RPMI8226 (cell line): ENCODE measurements around the gene POU6F2.

Source experiments
- DNase-seq: peaks from one replicate; pipeline ENCODE4 v3.0.0-alpha.2; 2015

The POU6F2 gene

GRCh38 chr7:39408906-39409305 lies 431.2 kb downstream of the POU6F2 start:
- DNase-seq: no peak

- DNase-seq: no peak
Observed at GRCh38 chr7:39410582-39410981, 432.9 kb downstream of the POU6F2 start.

- no peak for DNase-seq
Observed at GRCh38 chr7:39413636-39414223, 436.0 kb downstream of the POU6F2 start.

GRCh38 chr7:39414224-39415035 lies 436.7 kb downstream of the POU6F2 start:
- DNase-seq: peak; percentile 67

GRCh38 chr7:39415091-39415787 lies 437.5 kb downstream of the POU6F2 start:
- no peak for DNase-seq

- no peak for DNase-seq
Observed at GRCh38 chr7:39416866-39417265, 439.2 kb downstream of the POU6F2 start.

GRCh38 chr7:39417642-39418041 lies 439.9 kb downstream of the POU6F2 start:
- no peak for DNase-seq

GRCh38 chr7:39421251-39421650 lies 443.5 kb downstream of the POU6F2 start:
- DNase-seq: no peak

- DNase-seq: no peak
Observed at GRCh38 chr7:39421661-39422060, 444.0 kb downstream of the POU6F2 start.

GRCh38 chr7:39428221-39428620 lies 450.5 kb downstream of the POU6F2 start:
- DNase-seq: no peak

GRCh38 chr7:39429421-39429820 lies 451.7 kb downstream of the POU6F2 start:
- DNase-seq: no peak

- DNase-seq: no peak
Observed at GRCh38 chr7:39430441-39430840, 452.7 kb downstream of the POU6F2 start.

- DNase-seq: no peak
Observed at GRCh38 chr7:39430909-39431641, 453.4 kb downstream of the POU6F2 start.

- no peak for DNase-seq
Observed at GRCh38 chr7:39432368-39432767, 454.7 kb downstream of the POU6F2 start.

GRCh38 chr7:39432807-39433416 lies 455.2 kb downstream of the POU6F2 start:
- DNase-seq: no peak

- DNase-seq: no peak
Observed at GRCh38 chr7:39433550-39433949, 455.8 kb downstream of the POU6F2 start.

- DNase-seq: no peak
Observed at GRCh38 chr7:39434012-39434411, 456.3 kb downstream of the POU6F2 start.

- no peak for DNase-seq
Observed at GRCh38 chr7:39446546-39446945, 468.8 kb downstream of the POU6F2 start.

- no peak for DNase-seq
Observed at GRCh38 chr7:39451901-39452300, 474.2 kb downstream of the POU6F2 start.

- DNase-seq: peak; percentile 81
Observed at GRCh38 chr7:39453743-39454355, 476.1 kb downstream of the POU6F2 start.

- DNase-seq: no peak
Observed at GRCh38 chr7:39458061-39458745, 480.5 kb downstream of the POU6F2 start.

GRCh38 chr7:39459636-39460035 lies 481.9 kb downstream of the POU6F2 start:
- DNase-seq: no peak
